Measurements from ENCODE around the gene COLEC12. TPM values are rescaled to one million over a fixed set of nuclear protein-coding genes. Genes with fewer than 3 reads are reported as not detected.

Gene COLEC12
- polyA plus RNA-seq, 1 donor (not counting 4 experiments of a cell fraction or from before 2014, with no cell fraction given) = not detected

DNA sequence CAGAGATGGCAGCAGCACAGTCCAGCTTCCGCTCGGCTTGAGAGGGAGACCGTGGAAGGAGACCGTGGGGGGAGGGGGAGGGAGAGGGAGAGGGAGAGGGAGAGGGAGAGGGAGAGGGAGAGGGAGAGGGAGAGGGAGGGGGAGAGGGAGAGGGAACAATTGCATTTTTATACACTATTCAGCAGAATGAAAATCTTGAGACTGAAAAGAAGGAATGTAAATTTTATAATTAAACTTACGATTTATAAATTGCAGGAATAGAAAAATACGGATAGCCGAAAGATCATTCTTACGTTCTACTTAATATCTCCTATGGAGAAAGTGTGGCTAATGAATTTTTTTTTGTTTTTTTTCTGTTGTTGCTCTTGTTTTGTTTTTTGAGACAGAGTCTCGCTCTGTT is 12.5 kb upstream of the COLEC12 start:
- Histone ChIP-seq H3K36me3 (ENCODE audit: control insufficient read depth in 2 of 2, extremely low read depth in 1 of 2, insufficient read depth in 2 of 2, low read length in 2 of 2) (no peaks in the 10 kb centered on the region), H3K9ac (ENCODE audit: control insufficient read depth, extremely low read depth, insufficient read depth, low read length) (no peak overlapping the region), H3K79me2 (ENCODE audit: control insufficient read depth, insufficient read depth, low read length) (no peaks in the 10 kb centered on the region), H3K27ac (ENCODE audit: control insufficient read depth, insufficient read depth, low read length) (no peak overlapping the region), H4K20me1 (ENCODE audit: control insufficient read depth, extremely low read depth, insufficient read depth, low read length) (no peaks in the 10 kb centered on the region), H3K4me1 (ENCODE audit: control insufficient read depth, extremely low read depth, insufficient read depth, low read length) (no peaks in the 10 kb centered on the region), H2AFZ (ENCODE audit: control insufficient read depth, low read length) (no peak overlapping the region), H3K9me1 (ENCODE audit: control insufficient read depth, extremely low read depth, insufficient read depth, low read length) (no peaks in the 10 kb centered on the region), H3K9me3 (ENCODE audit: control insufficient read depth, low read depth, low read length) (no peaks in the 10 kb centered on the region), H3K4me2 (ENCODE audit: control insufficient read depth, extremely low read depth, insufficient read depth, low read depth, low read length) (no peak overlapping the region), H3K27me3 (ENCODE audit: control insufficient read depth, extremely low read depth, insufficient read depth, low read length) (no peaks in the 10 kb centered on the region), H3K4me3 (ENCODE audit: control insufficient read depth in 2 of 3, extremely low read depth in 1 of 3, insufficient read depth in 2 of 3, low read depth in 1 of 3, low read length in 3 of 3) (no peak overlapping the region)
- dilution Hi-C loops (cut with MboI; ENCODE audit: extremely low pct_ligation_motif_present, low sequenced_read_pairs) = no loop called here
- no peak for DNase-seq (ENCODE audit: low read depth, low spot score)
- no peak for FAIRE-seq
- TF ChIP-seq, protein P1, sequence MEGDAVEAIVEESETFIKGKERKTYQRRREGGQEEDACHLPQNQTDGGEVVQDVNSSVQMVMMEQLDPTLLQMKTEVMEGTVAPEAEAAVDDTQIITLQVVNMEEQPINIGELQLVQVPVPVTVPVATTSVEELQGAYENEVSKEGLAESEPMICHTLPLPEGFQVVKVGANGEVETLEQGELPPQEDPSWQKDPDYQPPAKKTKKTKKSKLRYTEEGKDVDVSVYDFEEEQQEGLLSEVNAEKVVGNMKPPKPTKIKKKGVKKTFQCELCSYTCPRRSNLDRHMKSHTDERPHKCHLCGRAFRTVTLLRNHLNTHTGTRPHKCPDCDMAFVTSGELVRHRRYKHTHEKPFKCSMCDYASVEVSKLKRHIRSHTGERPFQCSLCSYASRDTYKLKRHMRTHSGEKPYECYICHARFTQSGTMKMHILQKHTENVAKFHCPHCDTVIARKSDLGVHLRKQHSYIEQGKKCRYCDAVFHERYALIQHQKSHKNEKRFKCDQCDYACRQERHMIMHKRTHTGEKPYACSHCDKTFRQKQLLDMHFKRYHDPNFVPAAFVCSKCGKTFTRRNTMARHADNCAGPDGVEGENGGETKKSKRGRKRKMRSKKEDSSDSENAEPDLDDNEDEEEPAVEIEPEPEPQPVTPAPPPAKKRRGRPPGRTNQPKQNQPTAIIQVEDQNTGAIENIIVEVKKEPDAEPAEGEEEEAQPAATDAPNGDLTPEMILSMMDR (optimal IDR thresholded peaks at IDR 0.05 in 1 of 3, IDR thresholded peaks at IDR 0.05 in 1 of 3, conservative IDR thresholded peaks at IDR 0.05 in 1 of 3; ENCODE audit: extremely low read depth in 1 of 3, insufficient read depth in 2 of 3, low read length in 3 of 3) = no peak
- TF ChIP-seq EZH2 (IDR thresholded peaks at IDR 0.05; ENCODE audit: low read length) = no peak

DNA sequence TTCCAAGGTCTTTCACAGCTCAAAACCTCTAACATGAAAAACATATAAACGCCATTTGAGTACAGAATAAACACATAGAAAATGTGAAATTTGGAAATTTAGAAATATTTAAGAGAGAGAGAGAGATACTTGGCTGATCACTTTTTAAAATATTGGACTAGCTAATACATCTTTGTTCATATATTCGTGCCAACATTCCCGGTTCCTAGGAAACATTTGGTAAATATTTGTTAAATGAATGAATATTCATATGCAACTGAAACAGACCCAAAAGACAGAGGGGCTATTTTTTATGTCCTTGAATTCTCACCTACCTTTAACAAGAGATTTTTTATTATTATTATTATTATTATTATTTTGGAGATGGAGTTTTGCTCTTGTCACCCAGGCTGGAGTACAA is 8.3 kb upstream of the COLEC12 start:
- H3K9ac ChIP-seq (ENCODE audit: control insufficient read depth, extremely low read depth, insufficient read depth, low read length) = no peak overlapping the region
- no peak overlapping the region for H3K4me2 ChIP-seq (ENCODE audit: control insufficient read depth, extremely low read depth, insufficient read depth, low read depth, low read length)
- no peak for TF ChIP-seq EZH2 (IDR thresholded peaks at IDR 0.05; ENCODE audit: low read length)
- TF ChIP-seq, protein P1 (optimal IDR thresholded peaks at IDR 0.05 in 1 of 3, IDR thresholded peaks at IDR 0.05 in 1 of 3, conservative IDR thresholded peaks at IDR 0.05 in 1 of 3; ENCODE audit: extremely low read depth in 1 of 3, insufficient read depth in 2 of 3, low read length in 3 of 3) = no peak
- H3K27me3 ChIP-seq (ENCODE audit: control insufficient read depth, extremely low read depth, insufficient read depth, low read length) = no peaks in the 10 kb centered on the region
- dilution Hi-C loops (cut with MboI; ENCODE audit: extremely low pct_ligation_motif_present, low sequenced_read_pairs) = no loop called here
- H3K4me3 ChIP-seq (ENCODE audit: control insufficient read depth in 2 of 3, extremely low read depth in 1 of 3, insufficient read depth in 2 of 3, low read depth in 1 of 3, low read length in 3 of 3) = no peak overlapping the region
- H3K79me2 ChIP-seq (ENCODE audit: control insufficient read depth, insufficient read depth, low read length) = no peaks in the 10 kb centered on the region
- H2AFZ ChIP-seq (ENCODE audit: control insufficient read depth, low read length) = no peak overlapping the region
- H3K4me1 ChIP-seq (ENCODE audit: control insufficient read depth, extremely low read depth, insufficient read depth, low read length) = no peaks in the 10 kb centered on the region
- FAIRE-seq = no peak
- no peaks in the 10 kb centered on the region for H3K9me3 ChIP-seq (ENCODE audit: control insufficient read depth, low read depth, low read length)
- DNase-seq (ENCODE audit: low read depth, low spot score) = no peak
- no peaks in the 10 kb centered on the region for H4K20me1 ChIP-seq (ENCODE audit: control insufficient read depth, extremely low read depth, insufficient read depth, low read length)
- H3K36me3 ChIP-seq (ENCODE audit: control insufficient read depth in 2 of 2, extremely low read depth in 1 of 2, insufficient read depth in 2 of 2, low read length in 2 of 2) = no peaks in the 10 kb centered on the region
- no peaks in the 10 kb centered on the region for H3K9me1 ChIP-seq (ENCODE audit: control insufficient read depth, extremely low read depth, insufficient read depth, low read length)
- no peak overlapping the region for H3K27ac ChIP-seq (ENCODE audit: control insufficient read depth, insufficient read depth, low read length)

All from keratinocyte (primary cell).